NCI-H1092 treated with DMSO at 0.1 percent for 48 hours (cell line): Measurements from ENCODE around the gene ANP32A.

ENCODE experiments used
- DNase-seq: peaks from one replicate; lab custom pipeline; 2025; lab: John Stamatoyannopoulos, UW

Gene ANP32A

GRCh38 chr15:68819495-68820294 lies 1.0 kb downstream of the ANP32A start:
- peak; percentile 51 for DNase-seq

DNA sequence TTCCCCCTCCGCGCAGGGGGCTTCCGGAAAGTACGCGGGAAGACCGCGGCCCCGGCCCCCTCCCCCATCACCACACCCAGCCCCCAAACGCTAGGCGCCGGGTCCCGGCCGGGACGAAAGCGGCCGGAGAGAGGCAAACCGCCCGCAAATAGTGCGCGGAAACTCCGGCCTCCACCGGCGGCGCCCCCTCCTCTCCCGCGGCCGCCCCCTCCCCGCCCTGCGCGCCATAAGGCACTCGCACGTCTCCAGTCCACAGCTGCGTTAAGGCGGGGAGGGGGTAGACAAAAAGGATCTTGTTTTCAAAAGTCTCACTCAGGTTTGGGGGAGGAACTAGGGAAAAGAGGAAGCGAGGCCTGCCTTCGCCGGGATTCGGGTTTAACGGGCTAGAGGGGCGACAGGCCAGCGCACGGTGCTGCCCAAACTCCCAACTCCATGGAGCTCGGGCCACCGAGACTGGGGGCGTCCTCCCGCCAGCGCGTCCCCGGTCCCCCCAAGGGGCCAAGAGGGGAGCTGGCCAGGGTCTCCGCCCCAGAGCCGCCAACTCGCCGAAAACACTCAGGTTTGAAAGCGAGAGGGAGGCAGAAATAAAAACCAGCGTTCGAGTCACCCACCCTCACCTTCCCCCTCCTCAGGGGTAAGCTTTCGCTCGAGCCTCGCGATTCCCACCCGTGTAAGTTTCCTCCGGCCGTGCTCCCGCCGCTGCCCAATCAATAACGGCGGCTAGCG lies 1.8 kb downstream of the ANP32A start:
- DNase-seq: peak; percentile 13

- DNase-seq: peak; percentile 38
Measured at GRCh38 chr15:68818066-68818768, 2.5 kb downstream of the ANP32A start.

- peak; percentile 54 for DNase-seq
Measured at GRCh38 chr15:68817304-68818065, 3.2 kb downstream of the ANP32A start.

DNA sequence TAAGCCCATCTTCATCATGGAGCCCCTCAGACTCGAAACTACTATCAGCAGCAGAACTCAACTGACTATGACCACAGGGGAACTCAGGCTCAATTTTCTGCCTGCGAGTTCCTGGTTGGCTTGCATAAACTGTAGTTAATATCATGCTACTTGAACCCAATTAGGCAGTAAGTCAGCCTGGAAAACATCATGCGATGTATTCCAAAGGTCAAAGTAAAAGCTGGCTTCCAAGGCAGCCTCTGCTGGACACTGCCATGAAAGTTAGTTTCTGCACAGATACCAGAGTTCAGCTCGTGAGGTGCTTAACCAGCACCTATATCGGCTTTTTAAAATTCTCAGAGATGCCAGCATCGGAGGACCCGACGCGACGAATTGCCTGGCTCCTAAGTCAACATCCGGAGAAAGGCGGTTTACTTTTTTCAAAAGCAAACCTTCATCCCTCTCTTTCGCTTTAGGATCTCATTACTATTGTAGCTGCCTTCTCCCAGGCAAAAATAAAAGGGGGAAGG lies 3.8 kb downstream of the ANP32A start:
- DNase-seq: peak; percentile 34

- DNase-seq: no peak
Measured at GRCh38 chr15:68816158-68816557, 4.5 kb downstream of the ANP32A start.

GRCh38 chr15:68815598-68815997 lies 5.1 kb downstream of the ANP32A start:
- no peak for DNase-seq

DNA sequence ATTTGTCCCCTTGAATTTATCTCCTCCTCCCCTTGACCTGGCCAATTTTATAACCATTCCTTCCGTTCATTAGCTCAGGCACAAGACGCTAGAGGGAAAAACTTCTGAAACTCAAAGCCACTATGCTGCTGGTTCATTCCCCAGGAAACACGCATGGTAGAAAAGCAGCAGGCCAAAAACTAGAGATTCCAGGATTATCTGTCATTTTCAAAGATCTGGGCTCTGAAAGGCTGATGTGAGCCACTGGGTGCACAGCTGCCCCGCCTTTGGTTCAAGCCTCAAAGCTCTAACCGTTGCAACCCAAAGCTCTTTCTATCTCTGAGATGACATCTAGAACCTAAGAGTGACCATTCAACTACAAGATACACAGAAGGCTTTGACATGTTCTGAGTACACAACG lies 6.1 kb downstream of the ANP32A start:
- no peak for DNase-seq

DNA sequence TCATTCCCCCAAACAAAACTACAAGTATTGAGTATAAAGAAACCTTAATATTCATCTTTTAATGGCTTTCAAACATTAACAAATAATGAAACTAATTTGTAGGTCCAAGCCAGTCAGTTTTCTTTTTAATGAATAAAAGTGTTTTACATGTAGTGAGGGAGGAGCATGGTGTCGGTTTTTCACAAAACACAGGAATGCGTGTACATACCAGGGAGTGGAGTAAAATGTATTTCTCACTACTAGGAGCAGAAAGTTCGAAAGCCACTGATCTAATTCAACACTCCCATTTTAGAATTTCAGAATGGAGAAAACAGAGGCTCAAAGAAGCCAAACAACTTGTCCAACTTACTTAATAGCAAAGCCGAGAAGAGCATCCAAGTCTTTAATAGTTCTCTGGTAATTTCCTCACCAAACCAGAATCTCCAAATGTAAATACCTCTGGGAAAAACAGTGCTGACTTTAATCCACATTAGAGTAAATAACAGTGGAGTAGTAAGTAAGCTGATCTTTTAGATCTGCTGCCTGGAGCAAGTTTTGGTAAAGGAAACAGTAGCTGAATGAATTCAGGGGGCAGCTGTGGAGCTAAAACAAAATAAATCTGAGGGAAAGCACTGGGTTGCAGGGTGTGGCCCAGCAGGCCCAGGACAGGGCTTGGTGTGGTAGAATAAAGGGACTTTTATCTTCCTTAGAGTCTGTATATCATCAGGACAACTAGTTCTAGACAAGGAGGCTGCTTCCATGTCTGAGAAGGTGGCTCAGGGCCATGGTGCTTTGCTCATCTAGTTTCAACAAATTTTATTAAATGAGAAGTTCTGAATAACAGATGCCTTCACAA lies 7.9 kb downstream of the ANP32A start:
- DNase-seq: no peak

GRCh38 chr15:68812069-68812468 lies 8.6 kb downstream of the ANP32A start:
- DNase-seq: no peak

- no peak for DNase-seq
Measured at GRCh38 chr15:68809517-68809916, 11.2 kb downstream of the ANP32A start.

DNA sequence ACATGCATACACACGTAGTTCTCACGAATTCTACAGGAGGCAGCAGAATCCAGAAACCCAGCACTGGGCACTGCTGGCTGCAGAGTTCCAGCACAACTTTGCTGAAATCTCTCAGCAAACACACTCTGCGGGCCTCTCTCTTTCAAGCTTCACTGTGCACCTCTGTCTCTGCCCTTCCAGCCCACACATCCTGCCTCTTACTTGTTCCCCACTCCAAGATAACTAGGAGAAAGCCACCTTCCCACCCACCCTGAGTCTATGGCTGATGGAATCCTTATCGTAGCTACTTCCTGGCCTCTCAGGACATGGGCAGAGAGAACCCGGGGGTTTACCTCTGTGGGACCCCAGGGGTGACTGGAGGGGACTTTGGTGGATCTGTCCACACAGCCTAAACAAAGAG lies 11.9 kb downstream of the ANP32A start:
- no peak for DNase-seq

- DNase-seq: no peak
Measured at GRCh38 chr15:68808091-68808490, 12.6 kb downstream of the ANP32A start.

- no peak for DNase-seq
Measured at GRCh38 chr15:68807249-68807648, 13.4 kb downstream of the ANP32A start.

DNA sequence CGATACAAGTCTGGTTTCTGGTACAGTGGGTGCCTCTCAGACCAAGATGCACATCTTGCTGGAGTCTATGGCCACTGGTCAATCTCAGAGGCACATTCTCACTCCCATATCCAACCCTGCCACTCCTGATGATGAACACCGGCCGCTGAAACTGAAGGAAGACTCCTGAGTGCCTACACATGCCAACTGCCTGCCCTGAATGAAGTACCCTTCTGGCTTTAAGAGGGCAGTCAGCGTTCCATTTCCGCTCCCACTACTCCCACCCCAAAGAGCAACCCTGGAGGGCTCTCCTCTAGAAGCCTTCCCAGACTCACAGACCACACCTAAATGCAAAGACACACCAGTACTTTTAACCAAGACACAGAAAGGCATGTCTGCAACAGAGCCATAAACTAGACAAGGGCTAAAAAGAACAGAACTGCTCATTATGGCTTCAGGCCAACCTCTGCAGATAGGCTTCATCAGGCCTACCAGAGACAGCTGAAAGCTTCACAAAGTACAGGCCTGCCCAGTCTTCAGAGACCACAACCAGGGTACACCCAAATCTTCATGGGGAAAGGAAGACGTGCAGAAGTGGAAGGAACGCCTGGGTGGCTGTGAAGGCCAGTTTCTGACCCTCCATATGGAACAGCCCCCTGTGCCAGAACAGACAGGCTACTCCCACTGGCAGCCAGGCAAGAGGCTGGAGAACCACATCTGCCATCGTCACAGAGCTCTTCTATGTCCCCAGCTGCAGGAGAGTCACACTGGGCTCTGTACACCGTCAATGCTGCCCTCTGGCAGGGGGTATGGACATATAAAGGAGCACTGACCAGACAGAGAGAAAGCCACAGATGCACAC lies 14.3 kb downstream of the ANP32A start:
- DNase-seq: no peak

GRCh38 chr15:68802373-68802772 lies 18.3 kb downstream of the ANP32A start:
- no peak for DNase-seq

- DNase-seq: no peak
Measured at GRCh38 chr15:68801572-68802148, 19.0 kb downstream of the ANP32A start.

GRCh38 chr15:68800875-68801274 lies 19.8 kb downstream of the ANP32A start:
- DNase-seq: no peak

DNA sequence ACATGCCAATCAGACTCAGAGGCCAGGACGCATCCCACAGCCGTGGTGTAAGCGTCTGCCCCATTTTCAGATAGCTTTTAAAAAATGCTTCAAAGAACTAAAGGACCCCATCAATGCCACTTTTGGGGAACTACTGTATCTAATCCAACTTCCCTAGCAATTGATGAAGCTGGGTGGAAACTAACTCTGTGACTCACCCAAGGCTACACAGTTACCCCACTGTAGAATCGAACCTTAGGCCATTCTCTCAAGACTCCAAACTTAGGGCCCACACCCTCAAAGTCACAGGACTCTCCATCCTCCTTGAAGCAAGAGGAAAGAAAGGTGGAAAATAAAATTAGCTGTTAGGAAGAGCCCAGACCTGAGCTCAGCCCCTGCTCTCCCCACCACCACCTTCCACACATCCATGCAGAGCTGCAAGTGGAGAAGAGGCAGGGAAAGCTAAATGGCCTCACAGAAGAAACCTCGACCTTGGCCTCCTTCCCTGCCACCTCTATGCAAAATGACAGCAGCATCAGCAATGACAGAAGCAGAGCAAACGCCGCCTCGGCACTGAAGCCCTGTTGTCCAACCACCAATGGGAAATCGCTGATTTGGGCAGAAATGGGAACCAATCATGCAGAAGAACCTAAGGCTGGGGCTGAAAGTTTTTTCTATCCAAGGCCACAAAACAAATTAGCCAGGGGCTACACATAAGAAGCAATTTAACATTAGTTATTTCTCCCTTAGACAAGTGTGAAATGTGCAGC lies 22.2 kb downstream of the ANP32A start:
- DNase-seq: no peak
